Activated CD8-positive, alpha-beta memory T cell treated with anti-CD3 and anti-CD28 coated beads, Interleukin-2, amount 50 U/mL, for 24 hours (primary cell): ENCODE results near the gene ATP2A2.
"Not testable (repeated sequence)": the region's sequence is repeated elsewhere in the genome, so short reads cannot be mapped to it uniquely, and the experiment has no call there.

Experiments
- DNase-seq: peaks from one replicate; pipeline ENCODE4 v3.0.0-alpha.2; 2020; ENCODE audit errors: extremely low read depth

Gene ATP2A2

DNA sequence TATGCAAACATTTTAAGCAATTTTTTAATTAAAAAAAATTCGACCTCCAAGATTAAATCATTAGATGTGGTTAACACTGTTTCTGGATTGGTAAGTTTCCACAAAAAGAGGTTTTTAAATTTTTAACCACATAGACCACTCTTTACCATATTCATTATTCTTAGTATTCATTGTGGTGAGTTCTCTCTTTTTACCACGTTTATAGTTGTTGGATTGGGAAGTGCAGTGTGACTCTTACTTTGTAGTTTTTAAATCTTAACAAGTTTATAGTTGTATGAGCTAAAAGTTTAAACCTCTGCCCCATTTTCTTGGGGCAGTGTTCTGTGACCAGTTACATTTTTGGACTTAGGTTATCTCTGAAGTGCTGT, 8.6 kb downstream of the ATP2A2 start:
- no peak for DNase-seq

DNA sequence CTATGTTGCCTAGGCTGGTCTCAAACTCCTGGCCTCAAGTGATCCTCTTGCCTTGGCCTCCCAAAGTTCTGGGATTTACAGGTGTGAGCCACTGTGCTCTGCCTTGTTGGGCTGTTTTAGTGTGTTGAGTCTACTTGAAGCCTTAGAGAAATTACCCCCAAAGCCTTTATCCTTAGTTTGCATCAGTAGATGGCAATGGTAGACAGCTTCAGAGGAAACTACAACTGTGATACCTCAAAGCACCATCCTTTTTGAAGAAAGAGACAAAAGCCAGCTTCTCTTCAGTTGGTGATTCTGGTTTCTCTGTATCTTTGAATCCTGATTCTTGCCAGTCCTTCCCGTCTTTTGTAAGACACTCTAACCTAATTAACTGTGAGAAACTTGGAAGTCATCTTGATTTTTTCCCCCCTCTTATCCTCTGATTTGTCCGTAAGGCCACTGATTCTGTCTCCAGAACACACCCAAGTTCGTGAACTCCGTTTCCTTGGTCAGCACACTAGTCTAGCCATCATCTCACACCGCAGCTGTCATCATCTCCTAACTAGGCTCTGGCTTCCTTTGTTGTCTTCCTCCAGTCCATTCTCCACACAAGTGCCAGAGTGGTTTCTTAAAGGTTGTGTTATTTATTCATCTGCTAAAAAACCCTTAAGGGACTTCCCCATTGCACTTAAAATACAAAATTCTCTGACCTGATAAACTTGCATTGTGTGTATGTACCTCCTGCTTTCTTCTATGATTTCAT, 20.2 kb downstream of the ATP2A2 start:
- no peak for DNase-seq

- DNase-seq, result no peak
These were observed 23.1 kb downstream of the ATP2A2 start for GRCh38 chr12:110304061-110304551.

DNA sequence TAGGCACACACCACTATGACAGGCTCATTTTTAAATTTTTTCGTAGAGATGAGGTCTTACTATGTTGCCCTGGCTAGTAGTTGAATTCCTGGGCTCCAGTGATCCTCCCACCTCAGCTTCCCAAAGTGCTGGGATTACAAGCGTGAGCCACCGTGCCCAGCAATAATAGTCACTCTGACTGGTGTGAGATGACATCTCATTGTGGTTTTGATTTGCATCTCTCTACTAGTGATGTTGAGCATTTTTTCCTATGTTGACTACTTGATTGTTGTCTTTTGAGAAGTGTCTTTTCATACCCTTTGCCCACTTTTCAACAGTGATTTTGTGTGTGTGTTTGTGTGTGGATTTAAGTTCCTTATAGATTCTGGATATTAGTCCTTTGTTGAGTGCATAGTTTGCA, 26.3 kb downstream of the ATP2A2 start:
- DNase-seq, result no peak

DNA sequence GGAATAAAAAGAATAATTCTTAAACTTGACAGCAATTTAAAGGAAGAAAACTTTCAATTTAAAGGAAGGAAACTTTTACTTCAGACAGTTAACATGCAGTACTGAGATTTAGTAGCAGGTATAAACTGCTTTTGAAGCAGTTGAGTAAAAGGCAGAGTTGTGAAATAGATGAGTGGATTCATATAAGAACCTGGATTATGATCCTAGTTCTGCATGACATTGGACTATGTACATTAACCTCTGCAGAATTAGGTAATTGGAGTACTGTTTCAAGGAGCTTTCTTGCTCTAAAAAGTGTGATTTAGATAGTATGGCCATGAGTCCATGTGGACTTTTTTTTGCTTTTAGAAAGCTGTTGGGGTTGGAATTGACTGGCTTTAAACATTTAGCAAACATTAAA, 29.7 kb downstream of the ATP2A2 start:
- DNase-seq, result no peak

DNA sequence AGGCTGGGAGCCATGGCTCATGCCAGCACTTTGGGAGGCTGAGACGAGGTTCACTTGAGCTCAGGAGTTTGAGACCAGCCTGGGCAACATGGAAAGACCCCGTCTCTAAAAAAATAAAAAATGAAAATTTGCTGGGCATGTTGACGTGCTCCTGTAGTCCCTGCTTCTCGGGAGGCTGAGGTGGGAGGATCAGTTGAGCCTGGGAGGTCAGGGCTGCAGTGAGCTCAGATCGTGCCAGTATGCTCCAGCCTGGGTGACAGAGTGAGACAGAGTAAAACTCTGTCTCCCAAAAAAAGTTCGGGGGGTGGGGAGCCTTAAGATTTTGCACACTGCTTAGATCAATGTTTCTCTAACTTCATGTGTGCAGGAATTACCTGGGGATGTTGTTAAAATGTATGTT, 30.9 kb downstream of the ATP2A2 start:
- DNase-seq, result no peak

GRCh38 chr12:110312581-110313360, 31.7 kb downstream of the ATP2A2 start:
- no peak for DNase-seq

- no peak for DNase-seq
These were observed 33.3 kb downstream of the ATP2A2 start for GRCh38 chr12:110314308-110314707.

DNA sequence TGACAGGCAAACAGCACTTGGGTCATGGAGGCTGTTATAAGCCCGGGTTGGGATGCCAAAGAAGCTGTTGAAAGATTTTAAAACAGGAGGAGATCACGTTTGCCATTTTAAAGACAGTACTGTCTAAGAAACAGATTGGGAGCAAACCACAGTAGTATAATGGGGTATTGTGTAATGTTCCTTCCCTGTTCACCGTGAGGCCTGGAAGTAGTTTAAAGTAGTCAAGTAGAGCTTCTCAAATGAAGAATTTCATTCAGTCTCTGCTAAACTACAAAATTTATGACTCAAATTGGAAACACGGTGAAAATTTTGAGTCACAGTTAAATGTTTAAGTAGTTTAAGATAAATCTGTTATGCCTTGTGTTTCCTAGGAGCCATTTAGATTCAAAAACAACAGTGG, 35.8 kb downstream of the ATP2A2 start:
- DNase-seq, result no peak

GRCh38 chr12:110317911-110318310, 36.9 kb downstream of the ATP2A2 start:
- no peak for DNase-seq

DNA sequence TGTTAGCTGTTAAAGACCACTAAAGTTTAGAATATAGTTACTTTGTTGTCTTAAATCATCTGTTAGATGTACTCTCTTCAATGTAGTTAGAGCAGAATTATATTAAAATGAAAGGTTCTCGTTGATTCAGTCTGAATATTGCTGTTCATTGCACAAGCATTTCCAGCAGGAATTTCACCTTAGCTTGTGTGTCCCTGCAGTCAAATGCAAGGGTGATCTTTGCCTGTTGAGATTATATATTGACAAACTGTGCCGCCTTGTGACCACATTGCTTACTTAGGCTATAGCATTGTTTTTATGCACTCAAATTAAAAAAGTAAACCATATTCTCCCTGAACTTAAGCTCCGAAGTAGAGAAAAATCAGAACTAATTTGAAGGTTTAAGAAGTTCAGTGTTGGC, 39.5 kb downstream of the ATP2A2 start:
- DNase-seq, result no peak

- no peak for DNase-seq
These were observed 48.7 kb downstream of the ATP2A2 start for GRCh38 chr12:110329710-110330109.

GRCh38 chr12:110330124-110330523, 49.1 kb downstream of the ATP2A2 start:
- no peak for DNase-seq

- no peak for DNase-seq
These were observed 49.5 kb downstream of the ATP2A2 start for GRCh38 chr12:110330544-110330943.

DNA sequence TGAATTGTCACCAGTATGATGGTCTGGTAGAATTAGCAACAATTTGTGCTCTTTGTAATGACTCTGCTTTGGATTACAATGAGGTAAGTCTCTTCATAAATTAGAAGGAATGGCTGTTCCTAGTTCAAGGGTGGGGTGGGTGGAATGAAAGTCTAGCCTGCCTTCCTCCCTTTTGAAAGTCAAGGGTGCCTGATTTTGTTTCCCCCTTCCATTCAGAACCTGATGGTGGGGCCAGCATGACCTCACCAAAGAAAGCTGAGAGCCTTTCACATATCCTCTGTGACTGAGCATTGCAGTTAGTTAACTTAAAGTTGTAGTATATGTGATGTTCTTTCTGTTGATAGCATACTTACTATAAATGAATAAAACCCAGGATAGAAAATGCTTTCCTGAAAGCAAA, 52.2 kb downstream of the ATP2A2 start:
- DNase-seq, result no peak

DNA sequence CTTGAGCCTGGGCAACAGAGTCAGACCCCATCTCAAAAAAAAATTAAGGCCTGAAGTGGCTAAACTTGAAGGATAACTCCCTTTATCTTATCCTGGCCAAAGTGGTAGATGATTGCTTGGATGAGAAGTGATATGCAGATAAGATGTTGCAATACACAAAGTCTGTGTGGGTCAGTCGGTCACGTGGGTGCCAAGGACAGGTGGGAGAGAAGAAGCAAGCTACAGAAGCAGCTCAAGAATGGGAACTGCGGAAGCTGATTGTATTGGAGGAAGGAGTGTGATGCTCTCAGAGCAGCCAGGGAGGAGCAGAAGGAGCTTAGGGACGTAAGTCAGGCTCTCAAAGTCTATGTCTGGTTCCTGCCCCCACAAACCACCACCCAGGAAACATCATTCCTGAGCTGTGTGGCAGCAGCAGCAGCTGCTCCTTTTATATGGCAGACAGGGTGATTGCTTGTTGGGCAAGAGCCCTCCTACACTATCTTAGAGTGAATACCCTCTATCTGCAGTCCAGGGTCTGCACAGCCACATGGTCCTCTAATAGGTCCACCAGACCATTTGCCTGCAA, 54.5 kb downstream of the ATP2A2 start:
- DNase-seq, result no peak

DNA sequence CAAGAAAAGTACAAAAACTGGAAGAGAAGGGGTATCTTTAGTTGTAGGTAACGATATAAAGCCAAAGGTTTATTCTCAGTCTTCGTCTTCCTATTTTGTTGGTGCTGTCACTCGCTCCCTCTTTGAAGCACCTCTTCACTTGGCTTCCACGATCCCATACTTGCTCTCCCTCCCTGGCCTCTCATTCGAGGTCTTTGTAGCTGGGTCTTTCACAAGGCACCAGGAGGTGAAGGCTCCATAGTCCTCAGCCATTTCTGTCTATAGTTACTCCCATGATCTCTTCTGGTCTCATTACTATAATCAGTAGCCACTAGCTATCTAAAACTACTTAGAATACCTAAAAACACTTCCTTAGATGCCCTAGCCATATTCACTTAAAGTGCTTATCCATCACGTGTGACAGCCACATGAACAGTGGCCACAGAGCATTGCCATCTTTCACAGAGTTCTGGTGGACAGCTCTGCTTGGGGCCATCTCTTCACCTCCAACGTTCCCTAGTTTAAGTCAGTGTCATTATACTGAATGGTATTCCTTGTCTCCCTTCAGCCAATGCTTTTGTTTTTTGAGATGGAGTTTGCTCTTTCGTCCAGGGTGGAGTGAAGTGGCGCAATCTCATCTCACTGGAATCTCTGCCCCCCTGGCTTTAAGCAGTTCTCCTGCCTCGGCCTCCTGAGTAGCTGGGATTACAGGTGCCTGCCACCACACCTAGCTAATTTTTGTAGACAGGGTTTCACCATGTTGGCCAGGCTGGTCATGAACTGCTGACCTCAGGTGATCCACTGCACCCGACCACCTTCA, 57.1 kb downstream of the ATP2A2 start:
- DNase-seq, result no peak

- no peak for DNase-seq
These were observed 57.7 kb downstream of the ATP2A2 start for GRCh38 chr12:110338754-110339153.

- no peak for DNase-seq
These were observed 58.3 kb downstream of the ATP2A2 start for GRCh38 chr12:110339184-110339952.

- not testable (repeated sequence) for DNase-seq
These were observed 59.2 kb downstream of the ATP2A2 start for GRCh38 chr12:110340261-110340660.

DNA sequence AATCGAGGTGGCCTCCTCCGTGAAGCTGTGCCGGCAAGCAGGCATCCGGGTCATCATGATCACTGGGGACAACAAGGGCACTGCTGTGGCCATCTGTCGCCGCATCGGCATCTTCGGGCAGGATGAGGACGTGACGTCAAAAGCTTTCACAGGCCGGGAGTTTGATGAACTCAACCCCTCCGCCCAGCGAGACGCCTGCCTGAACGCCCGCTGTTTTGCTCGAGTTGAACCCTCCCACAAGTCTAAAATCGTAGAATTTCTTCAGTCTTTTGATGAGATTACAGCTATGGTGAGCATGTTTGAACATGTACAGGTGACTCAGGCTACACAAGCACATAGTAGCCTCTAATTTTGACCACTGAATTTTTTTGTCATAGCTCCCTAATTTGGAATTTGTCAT, 59.7 kb downstream of the ATP2A2 start:
- no peak for DNase-seq
